Activated CD4-positive, alpha-beta T cell treated with anti-CD3 and anti-CD28 coated beads for 1 hour (primary cell): ENCODE data around the gene CLDND2.

ENCODE experiments used
- DNase-seq: peaks from one replicate; pipeline ENCODE4 v3.0.0-alpha.2; 2020

The CLDND2 gene

GRCh38 chr19:51327066-51328001 lies 41.5 kb downstream of the CLDND2 start:
- DNase-seq, result no peak

- no peak for DNase-seq
Measured at GRCh38 chr19:51326216-51327065, 42.4 kb downstream of the CLDND2 start.

- DNase-seq, result no peak
Measured at GRCh38 chr19:51325161-51325976, 43.4 kb downstream of the CLDND2 start.

GRCh38 chr19:51324167-51324481 lies 44.7 kb downstream of the CLDND2 start:
- no peak for DNase-seq

- DNase-seq, result no peak
Measured at GRCh38 chr19:51323481-51324166, 45.2 kb downstream of the CLDND2 start.

GRCh38 chr19:51321799-51322198 lies 47.0 kb downstream of the CLDND2 start:
- DNase-seq, result no peak

- no peak for DNase-seq
Measured at GRCh38 chr19:51320280-51320657, 48.5 kb downstream of the CLDND2 start.

GRCh38 chr19:51319649-51320279 lies 49.0 kb downstream of the CLDND2 start:
- DNase-seq, result no peak

GRCh38 chr19:51318687-51319648 lies 49.8 kb downstream of the CLDND2 start:
- no peak for DNase-seq

- DNase-seq, result no peak
Measured at GRCh38 chr19:51317968-51318367, 50.8 kb downstream of the CLDND2 start.

- DNase-seq, result no peak
Measured at GRCh38 chr19:51317376-51317775, 51.4 kb downstream of the CLDND2 start.
